Right cardiac atrium (tissue), 5 donors: ENCODE results near the gene IL25. TPM values are rescaled to one million over a fixed set of nuclear protein-coding genes. Genes with fewer than 3 reads are reported as not detected.

Experiments
- ATAC-seq, 2 donors: fragments of 200-7000 bp; cut with Tn5 transposase; one replicate each; pipeline versions ENCODE4 v1.8.0 to v1.9.1; 2020; ENCODE audit warnings: moderate library complexity in 2 of 2, mild to moderate bottlenecking in 1 of 2
- DNase-seq, 3 donors: peaks; one replicate each; pipeline ENCODE4 v3.0.0-alpha.2; 2020
- H3K27ac ChIP-seq: one replicate; pipeline ENCODE4 v1.5.1; 2013; ENCODE audit warnings: mild to moderate bottlenecking, low read length, control low read depth, moderate library complexity
- H3K27me3 ChIP-seq: one replicate; pipeline ENCODE4 v1.6.1; 2013; ENCODE audit not compliant: control insufficient read depth, insufficient read depth
- H3K4me1 ChIP-seq: one replicate; pipeline ENCODE4 v1.6.1; 2013; ENCODE audit warnings: low read length; ENCODE audit not compliant: control insufficient read depth, insufficient read depth
- H3K4me3 ChIP-seq: one replicate; pipeline ENCODE4 v1.5.1; 2013; ENCODE audit warnings: low read length, control low read depth
- H3K9me3 ChIP-seq: one replicate; pipeline ENCODE4 v1.6.1; 2013; ENCODE audit warnings: low read length; ENCODE audit not compliant: control insufficient read depth
- WGBS: extraction: QIAGEN DNeasy Blood & Tissue Kit; methylation state at CpG from one replicate; pipeline ENCODE4 v1.1.7; 2013; 5-methylcytosine and 5-hydroxymethylcytosine counted together
- intact Hi-C, 4 donors: fragments of 100-400 bp; cut with DNase I; formaldehyde crosslinking; loops; one replicate each; pipeline versions ENCODE4 v1.11.0 to v1.14.0; 2022 to 2023
- polyA plus RNA-seq: library from polyadenylated mRNA; stranded (reverse); fragments of 200-250 nt; gene quantifications from one replicate; pipeline ENCODE4 v1.2.3, GENCODE V29; 2013
- total RNA-seq, 4 donors: library from RNA; stranded (reverse); fragmentation: NEBNext Ultra II Directional; extraction: Animal tissue kit (Norgen Biotek cat#: 25700); gene quantifications; one replicate each; pipeline ENCODE4 v1.2.1, GENCODE V29; 2021
- donor health status: healthy with polysubstance abuse.
- donor health status: DM: no; HTN: yes; CAD: no.
- donor health status: DM: no; HTN: no; CAD: no.
- donor health status: DM: no; HTN: yes; CAD: no; lungs with severe emphysema.
- donor health status: DM: yes; HTN: yes; CAD: no.

Gene IL25
- total and polyA plus RNA-seq, 5 donors, result 0.09 TPM; not detected in 4

- H3K9me3 ChIP-seq, result no peaks in the 10 kb centered on the region
- no peaks in the 10 kb centered on the region for H3K4me1 ChIP-seq
- H3K4me3 ChIP-seq, result no peak overlapping the region
- 53% methylated on average over 13 of the region's 13 CpGs for WGBS
- H3K27ac ChIP-seq, result no peak overlapping the region
- H3K27me3 ChIP-seq, result no peaks in the 10 kb centered on the region
- ATAC-seq, result peak; percentile 40 to 57
- DNase-seq, result peak in 2 of 3 donors; percentile 35 to 63
- intact Hi-C loops, result no loop called here
Observed at GRCh38 chr14:23345987-23346692, 26.5 kb upstream of the IL25 start.

DNA sequence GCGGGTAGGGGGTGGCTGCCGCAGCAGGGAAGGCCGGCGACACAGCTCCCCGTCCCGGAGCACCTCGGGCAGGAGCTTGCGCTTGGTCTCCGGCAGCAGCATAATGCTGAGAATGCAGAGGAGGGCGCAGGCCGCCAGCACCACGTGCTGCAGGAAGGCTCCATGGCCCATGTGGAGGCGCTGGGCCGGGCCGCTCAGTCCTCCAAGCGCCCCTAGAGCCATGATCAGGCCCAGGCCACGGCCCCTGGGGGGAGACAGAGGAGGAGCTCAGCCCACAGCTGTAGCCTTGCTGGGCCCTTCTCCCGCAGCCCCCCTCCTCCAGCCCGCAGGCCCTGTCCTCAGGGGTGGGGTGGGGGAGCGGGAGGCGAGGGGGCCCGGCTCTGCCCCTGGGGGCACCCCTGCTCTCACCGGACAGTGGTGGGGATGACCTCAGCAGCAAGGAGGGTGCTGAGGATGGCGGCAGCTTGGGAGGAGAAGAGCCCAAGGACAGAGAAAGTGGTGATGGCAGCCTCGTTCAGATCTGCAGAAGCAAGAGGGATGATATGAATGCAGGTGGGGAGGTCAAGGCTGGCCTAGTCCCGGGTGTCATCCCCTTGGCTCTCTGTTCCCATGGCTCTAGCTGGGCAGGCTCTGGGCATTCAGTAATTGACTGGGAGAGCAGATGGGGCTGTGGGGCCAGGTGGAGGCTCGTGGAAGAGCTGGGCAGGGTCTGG, 25.8 kb upstream of the IL25 start:
- H3K27ac ChIP-seq, result no peak overlapping the region

GRCh38 chr14:23347406-23348296, 25.0 kb upstream of the IL25 start:
- no peaks in the 10 kb centered on the region for H3K4me1 ChIP-seq
- 92% methylated on average over 19 of the region's 19 CpGs for WGBS
- no peak overlapping the region for H3K4me3 ChIP-seq
- H3K9me3 ChIP-seq, result no peaks in the 10 kb centered on the region
- intact Hi-C loops, result no loop called here
- ATAC-seq (no peak), DNase-seq (peak in 1 of 3 donors; percentile 23)
- no peaks in the 10 kb centered on the region for H3K27me3 ChIP-seq
- H3K27ac ChIP-seq, result no peak overlapping the region

More for the DNA sequence above, 25.8 kb upstream of the IL25 start:
- intact Hi-C loops, result no loop called here
- H3K4me1 ChIP-seq, result no peaks in the 10 kb centered on the region
- peak; percentile 38 to 47 for ATAC-seq
- H3K27me3 ChIP-seq, result no peaks in the 10 kb centered on the region
- H3K9me3 ChIP-seq, result no peaks in the 10 kb centered on the region
- WGBS, result 69% methylated on average over 27 of the region's 27 CpGs
- no peak overlapping the region for H3K4me3 ChIP-seq
- DNase-seq, result peak in 1 of 3 donors; percentile 63

DNA sequence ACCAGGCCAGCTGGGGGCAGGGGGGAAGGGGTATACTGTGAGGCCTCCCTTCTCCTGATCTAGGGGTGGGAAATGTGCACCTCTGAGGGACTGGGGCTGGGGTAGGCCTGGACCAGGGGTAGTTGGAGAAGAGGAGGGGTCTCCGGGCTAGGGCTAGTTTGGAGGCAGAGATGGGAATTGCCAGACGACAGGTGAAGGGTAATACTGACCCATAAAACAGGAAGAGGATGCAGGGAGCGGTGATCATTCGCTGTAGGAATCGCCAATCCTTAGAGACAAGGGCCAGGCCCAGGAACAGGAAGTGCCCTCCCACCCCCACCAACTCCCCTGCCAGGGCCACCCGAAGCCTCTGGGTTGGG, 24.3 kb upstream of the IL25 start:
- no peaks in the 10 kb centered on the region for H3K9me3 ChIP-seq
- H3K4me1 ChIP-seq, result peaks cover 2% of the 10 kb centered on the region
- DNase-seq (peak in 1 of 3 donors; percentile 32), ATAC-seq (no peak)
- H3K4me3 ChIP-seq, result no peak overlapping the region
- no peaks in the 10 kb centered on the region for H3K27me3 ChIP-seq
- 83% methylated on average over 6 of the region's 6 CpGs for WGBS
- no peak overlapping the region for H3K27ac ChIP-seq
- intact Hi-C loops, result no loop called here

DNA sequence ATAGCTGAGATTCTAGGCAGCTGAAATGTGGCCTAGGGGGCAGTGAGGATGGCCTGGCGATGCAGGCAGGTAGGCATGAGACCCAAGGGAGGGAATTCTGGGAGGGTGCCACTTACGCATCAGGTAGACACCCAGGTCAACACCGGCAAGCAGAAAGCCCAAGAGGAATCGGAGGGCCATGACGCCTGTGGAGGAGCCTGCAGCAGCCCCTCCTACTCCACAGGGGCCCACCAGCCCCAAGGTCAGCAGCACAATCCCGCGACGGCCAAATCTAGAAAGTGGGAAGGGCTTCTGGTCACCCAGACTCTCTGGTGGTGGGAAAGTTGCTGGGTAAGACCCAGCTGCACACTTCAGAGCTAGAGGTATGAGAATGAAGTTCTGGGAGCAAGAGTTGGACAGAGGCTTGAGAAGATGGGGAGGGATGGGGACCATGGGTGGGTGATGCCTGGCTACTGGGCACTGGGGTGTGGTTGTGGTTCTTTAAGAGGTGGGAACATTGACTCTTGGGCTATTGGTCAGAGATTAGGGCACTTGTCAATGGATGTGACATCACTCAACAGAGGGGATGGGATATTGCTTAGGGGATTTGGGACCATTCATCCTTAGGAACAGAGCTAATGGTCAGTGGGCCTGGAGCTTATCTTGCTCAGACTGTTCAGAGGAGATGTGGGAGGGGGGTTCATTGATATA, 23.3 kb upstream of the IL25 start:
- H3K27me3 ChIP-seq, result no peaks in the 10 kb centered on the region
- 90% methylated on average over 8 of the region's 8 CpGs for whole genome bisulfite sequencing
- ATAC-seq, result no peak
- H3K4me1 ChIP-seq, result peaks cover 4% of the 10 kb centered on the region
- no peak overlapping the region for H3K27ac ChIP-seq
- no peaks in the 10 kb centered on the region for H3K9me3 ChIP-seq
- no peak overlapping the region for H3K4me3 ChIP-seq
- DNase-seq, result peak in 1 of 3 donors; percentile 24
- intact Hi-C loops, result no loop called here

GRCh38 chr14:23351681-23352505, 20.7 kb upstream of the IL25 start:
- peak; percentile 36 to 44 for ATAC-seq
- Histone ChIP-seq H3K27ac (no peak overlapping the region), H3K9me3 (no peaks in the 10 kb centered on the region), H3K4me3 (peak overlapping the region; percentile 50), H3K27me3 (no peaks in the 10 kb centered on the region), H3K4me1 (peaks cover 4% of the 10 kb centered on the region)
- WGBS, result 11% methylated on average over 61 of the region's 61 CpGs
- peak in 2 of 3 donors; percentile 72 for DNase-seq
- intact Hi-C loops, result no loop called here

DNA sequence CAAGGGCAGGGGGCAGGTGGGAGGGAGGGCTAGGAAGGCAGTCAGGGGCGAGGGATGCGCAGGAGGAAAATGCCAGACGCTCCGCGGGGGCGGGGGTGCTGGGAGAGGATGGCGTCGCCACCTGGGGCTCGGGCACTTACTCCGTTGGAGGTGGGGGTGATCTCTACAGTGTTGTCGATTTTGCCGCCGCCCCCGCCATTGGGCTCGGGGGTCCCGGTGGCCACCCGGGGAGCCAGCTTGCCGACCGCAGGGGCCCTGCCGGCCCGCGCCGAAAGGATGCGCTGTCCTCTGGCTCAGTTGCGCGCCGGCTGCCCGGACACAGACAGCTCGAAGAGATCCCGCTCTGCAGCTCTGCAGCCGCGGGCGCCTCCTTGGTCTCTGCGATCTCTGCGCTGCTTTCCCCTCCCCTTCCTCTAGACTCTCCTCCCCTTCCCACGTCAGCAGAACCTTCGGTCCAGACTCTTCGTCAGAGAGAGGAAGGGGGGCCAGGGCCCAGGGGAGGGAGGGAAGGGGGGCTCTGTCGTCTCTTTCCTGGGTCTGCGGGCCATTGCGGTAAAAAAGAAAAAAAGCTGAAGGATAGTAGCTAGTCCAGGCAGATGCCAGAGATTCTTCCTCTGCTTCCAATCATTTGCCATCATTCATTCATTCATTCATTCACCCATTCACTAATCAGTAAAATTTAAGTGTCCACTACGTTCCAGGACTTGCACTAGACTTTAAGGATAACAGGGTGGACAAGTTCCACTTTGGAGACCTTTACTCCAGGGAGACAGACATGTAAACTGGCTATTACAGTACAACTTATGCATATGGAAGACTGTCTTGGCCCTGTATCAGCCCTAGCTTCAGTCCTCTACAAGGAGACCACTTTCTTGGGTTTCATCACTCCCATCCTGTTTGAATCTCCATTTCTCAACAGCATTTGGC, 19.8 kb upstream of the IL25 start, which contains the start of gene SLC22A17:
SLC22A17 (minus strand) TSS at position 382 of the 927 bp plus-strand sequence.
- Histone ChIP-seq H3K27ac (peak within 1 kb of the TSS; percentile 3), H3K9me3 (no peaks in the 10 kb centered on the region), H3K4me1 (peaks cover 4% of the 10 kb centered on the region), H3K27me3 (no peaks in the 10 kb centered on the region), H3K4me3 (peak within 1 kb of the TSS; percentile 50)
- intact Hi-C loops, result no loop called here
- DNase-seq (peak; percentile 85 to 94 (median 92)), ATAC-seq (peak; percentile 92 to 93)
- 2% methylated on average over 42 of the region's 42 CpGs for WGBS

GRCh38 chr14:23353433-23353780, 19.2 kb upstream of the IL25 start:
- ATAC-seq, result no peak
- no peak overlapping the region for H3K4me3 ChIP-seq
- peak in 1 of 3 donors; percentile 33 for DNase-seq
- 77% methylated on average over 5 of the region's 5 CpGs for WGBS
- H3K27me3 ChIP-seq, result no peaks in the 10 kb centered on the region
- no peaks in the 10 kb centered on the region for H3K9me3 ChIP-seq
- H3K27ac ChIP-seq, result no peak overlapping the region
- intact Hi-C loops, result no loop called here
- H3K4me1 ChIP-seq, result peaks cover 4% of the 10 kb centered on the region

GRCh38 chr14:23354990-23355389, 17.6 kb upstream of the IL25 start:
- ATAC-seq (no peak), DNase-seq (peak in 1 of 3 donors; percentile 5)
- H3K4me3 ChIP-seq, result no peak overlapping the region
- intact Hi-C loops, result no loop called here
- no peak overlapping the region for H3K27ac ChIP-seq
- WGBS, result 85% methylated on average over 6 of the region's 6 CpGs
- H3K9me3 ChIP-seq, result no peaks in the 10 kb centered on the region
- H3K4me1 ChIP-seq, result peaks cover 4% of the 10 kb centered on the region
- H3K27me3 ChIP-seq, result no peaks in the 10 kb centered on the region
